ENCODE data around the gene FBXO40.
"Not testable (repeated sequence)": the region's sequence is repeated elsewhere in the genome, so short reads cannot be mapped to it uniquely, and the experiment has no call there.

The FBXO40 gene

DNA sequence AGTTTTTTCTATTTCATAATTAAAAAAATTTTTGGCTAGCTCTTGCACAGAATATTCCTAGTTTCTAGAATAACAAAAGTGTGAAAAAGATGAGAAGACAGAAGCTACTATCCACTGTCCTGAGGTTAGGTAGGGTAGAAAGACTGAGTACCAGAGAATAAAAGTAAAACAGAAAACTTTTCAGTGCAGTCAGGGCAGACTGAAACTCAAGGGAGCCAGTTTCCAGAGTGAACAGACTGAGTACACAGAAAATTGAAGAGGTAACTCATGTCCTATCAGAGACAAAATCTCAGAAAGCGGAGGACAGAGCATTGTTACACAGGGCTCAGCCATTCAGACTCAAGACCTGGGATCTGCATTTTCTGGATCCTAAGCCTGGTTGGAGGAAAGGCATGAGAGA lies 8.8 kb upstream of the FBXO40 start:
- ATAC-seq, result no peak
- TF ChIP-seq, protein P1, sequence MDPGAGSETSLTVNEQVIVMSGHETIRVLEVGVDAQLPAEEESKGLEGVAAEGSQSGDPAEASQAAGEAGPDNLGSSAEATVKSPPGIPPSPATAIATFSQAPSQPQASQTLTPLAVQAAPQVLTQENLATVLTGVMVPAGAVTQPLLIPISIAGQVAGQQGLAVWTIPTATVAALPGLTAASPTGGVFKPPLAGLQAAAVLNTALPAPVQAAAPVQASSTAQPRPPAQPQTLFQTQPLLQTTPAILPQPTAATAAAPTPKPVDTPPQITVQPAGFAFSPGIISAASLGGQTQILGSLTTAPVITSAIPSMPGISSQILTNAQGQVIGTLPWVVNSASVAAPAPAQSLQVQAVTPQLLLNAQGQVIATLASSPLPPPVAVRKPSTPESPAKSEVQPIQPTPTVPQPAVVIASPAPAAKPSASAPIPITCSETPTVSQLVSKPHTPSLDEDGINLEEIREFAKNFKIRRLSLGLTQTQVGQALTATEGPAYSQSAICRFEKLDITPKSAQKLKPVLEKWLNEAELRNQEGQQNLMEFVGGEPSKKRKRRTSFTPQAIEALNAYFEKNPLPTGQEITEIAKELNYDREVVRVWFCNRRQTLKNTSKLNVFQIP (CRISPR knock-in tag; IDR thresholded peaks at IDR 0.05; ENCODE audit: borderline replicate concordance, low read depth), result no peak
- TF ChIP-seq RARB (CRISPR knock-in tag; IDR thresholded peaks at IDR 0.05) (no peak), TCF4 (CRISPR knock-in tag; IDR thresholded peaks at IDR 0.05; ENCODE audit: borderline replicate concordance) (no peak), ZC3H10 (CRISPR knock-in tag; IDR thresholded peaks at IDR 0.05) (no peak), GLIS3 (CRISPR knock-in tag; IDR thresholded peaks at IDR 0.05) (no peak), ZFP3 (CRISPR knock-in tag; IDR thresholded peaks at IDR 0.05) (no peak), ESRRG (CRISPR knock-in tag; IDR thresholded peaks at IDR 0.05) (no peak), ISL1 (CRISPR knock-in tag; IDR thresholded peaks at IDR 0.05) (no peak), ZFP30 (CRISPR knock-in tag; IDR thresholded peaks at IDR 0.05) (no peak)
- TF ChIP-seq, protein P2, sequence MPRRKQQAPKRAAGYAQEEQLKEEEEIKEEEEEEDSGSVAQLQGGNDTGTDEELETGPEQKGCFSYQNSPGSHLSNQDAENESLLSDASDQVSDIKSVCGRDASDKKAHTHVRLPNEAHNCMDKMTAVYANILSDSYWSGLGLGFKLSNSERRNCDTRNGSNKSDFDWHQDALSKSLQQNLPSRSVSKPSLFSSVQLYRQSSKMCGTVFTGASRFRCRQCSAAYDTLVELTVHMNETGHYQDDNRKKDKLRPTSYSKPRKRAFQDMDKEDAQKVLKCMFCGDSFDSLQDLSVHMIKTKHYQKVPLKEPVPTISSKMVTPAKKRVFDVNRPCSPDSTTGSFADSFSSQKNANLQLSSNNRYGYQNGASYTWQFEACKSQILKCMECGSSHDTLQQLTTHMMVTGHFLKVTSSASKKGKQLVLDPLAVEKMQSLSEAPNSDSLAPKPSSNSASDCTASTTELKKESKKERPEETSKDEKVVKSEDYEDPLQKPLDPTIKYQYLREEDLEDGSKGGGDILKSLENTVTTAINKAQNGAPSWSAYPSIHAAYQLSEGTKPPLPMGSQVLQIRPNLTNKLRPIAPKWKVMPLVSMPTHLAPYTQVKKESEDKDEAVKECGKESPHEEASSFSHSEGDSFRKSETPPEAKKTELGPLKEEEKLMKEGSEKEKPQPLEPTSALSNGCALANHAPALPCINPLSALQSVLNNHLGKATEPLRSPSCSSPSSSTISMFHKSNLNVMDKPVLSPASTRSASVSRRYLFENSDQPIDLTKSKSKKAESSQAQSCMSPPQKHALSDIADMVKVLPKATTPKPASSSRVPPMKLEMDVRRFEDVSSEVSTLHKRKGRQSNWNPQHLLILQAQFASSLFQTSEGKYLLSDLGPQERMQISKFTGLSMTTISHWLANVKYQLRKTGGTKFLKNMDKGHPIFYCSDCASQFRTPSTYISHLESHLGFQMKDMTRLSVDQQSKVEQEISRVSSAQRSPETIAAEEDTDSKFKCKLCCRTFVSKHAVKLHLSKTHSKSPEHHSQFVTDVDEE (CRISPR knock-in tag; IDR thresholded peaks at IDR 0.05), result no peak

DNA sequence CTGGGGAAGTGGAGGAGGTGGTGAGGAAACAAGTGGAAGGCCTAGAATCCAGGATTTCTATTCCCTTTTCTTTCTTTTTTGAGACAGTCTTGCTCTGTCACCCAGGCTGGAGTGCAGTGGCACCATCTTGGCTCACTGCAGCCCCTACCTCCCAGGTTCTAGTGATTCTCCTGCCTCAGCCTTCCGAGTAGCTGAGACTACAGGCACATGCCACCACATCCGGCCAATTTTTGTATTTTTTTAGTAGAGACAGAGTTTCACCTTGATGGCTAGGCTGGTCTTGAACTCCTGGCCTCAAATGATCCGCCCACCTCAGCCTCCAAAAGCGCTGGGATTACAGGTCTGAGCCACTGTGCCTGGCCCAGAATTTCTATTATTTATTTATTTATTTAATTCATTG lies 627 bp downstream of the FBXO40 start:
- ATAC-seq, result not testable (repeated sequence)

DNA sequence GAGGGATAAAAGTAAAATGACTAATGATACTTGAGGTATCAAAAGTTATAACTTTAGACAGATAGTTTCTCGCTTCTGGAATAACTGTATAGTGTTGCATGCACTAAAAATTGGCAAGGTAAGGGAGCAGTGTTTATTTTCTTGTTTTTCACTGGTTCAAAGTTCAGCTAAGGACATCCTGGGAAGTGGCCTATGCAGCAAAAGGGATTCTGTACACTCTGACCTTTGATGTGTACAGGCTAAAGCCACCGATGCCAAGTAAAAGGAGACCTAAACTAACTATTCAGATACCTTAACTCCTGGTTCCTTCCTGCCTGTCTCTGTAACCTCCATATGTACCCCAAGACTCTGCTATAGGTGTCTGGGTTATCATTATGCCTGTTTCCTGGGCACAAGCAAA lies 1.7 kb downstream of the FBXO40 start:
- TF ChIP-seq ZNF8 (CRISPR knock-in tag; IDR thresholded peaks at IDR 0.05) (no peak), BACH2 (CRISPR knock-in tag; IDR thresholded peaks at IDR 0.05; ENCODE audit: borderline replicate concordance) (no peak), PPARA (CRISPR knock-in tag; IDR thresholded peaks at IDR 0.05; ENCODE audit: borderline replicate concordance) (no peak), ZC3H10 (CRISPR knock-in tag; IDR thresholded peaks at IDR 0.05) (no peak), ZFP30 (CRISPR knock-in tag; IDR thresholded peaks at IDR 0.05) (no peak), TCF4 (CRISPR knock-in tag; IDR thresholded peaks at IDR 0.05; ENCODE audit: borderline replicate concordance) (no peak), TOX (CRISPR knock-in tag; IDR thresholded peaks at IDR 0.05; ENCODE audit: borderline replicate concordance) (no peak), OSR1 (CRISPR knock-in tag; IDR thresholded peaks at IDR 0.05) (no peak), ESRRG (CRISPR knock-in tag; IDR thresholded peaks at IDR 0.05) (no peak), RARB (CRISPR knock-in tag; IDR thresholded peaks at IDR 0.05) (no peak)
- TF ChIP-seq, protein P2 (CRISPR knock-in tag; IDR thresholded peaks at IDR 0.05), result no peak
- TF ChIP-seq, protein P3, sequence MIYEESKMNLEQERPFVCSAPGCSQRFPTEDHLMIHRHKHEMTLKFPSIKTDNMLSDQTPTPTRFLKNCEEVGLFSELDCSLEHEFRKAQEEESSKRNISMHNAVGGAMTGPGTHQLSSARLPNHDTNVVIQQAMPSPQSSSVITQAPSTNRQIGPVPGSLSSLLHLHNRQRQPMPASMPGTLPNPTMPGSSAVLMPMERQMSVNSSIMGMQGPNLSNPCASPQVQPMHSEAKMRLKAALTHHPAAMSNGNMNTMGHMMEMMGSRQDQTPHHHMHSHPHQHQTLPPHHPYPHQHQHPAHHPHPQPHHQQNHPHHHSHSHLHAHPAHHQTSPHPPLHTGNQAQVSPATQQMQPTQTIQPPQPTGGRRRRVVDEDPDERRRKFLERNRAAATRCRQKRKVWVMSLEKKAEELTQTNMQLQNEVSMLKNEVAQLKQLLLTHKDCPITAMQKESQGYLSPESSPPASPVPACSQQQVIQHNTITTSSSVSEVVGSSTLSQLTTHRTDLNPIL (CRISPR knock-in tag; IDR thresholded peaks at IDR 0.05; ENCODE audit: low read depth), result no peak
- TF ChIP-seq, protein P4, sequence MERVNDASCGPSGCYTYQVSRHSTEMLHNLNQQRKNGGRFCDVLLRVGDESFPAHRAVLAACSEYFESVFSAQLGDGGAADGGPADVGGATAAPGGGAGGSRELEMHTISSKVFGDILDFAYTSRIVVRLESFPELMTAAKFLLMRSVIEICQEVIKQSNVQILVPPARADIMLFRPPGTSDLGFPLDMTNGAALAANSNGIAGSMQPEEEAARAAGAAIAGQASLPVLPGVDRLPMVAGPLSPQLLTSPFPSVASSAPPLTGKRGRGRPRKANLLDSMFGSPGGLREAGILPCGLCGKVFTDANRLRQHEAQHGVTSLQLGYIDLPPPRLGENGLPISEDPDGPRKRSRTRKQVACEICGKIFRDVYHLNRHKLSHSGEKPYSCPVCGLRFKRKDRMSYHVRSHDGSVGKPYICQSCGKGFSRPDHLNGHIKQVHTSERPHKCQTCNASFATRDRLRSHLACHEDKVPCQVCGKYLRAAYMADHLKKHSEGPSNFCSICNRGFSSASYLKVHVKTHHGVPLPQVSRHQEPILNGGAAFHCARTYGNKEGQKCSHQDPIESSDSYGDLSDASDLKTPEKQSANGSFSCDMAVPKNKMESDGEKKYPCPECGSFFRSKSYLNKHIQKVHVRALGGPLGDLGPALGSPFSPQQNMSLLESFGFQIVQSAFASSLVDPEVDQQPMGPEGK (CRISPR knock-in tag; IDR thresholded peaks at IDR 0.05; ENCODE audit: borderline replicate concordance), result no peak

More for the DNA sequence above, 1.7 kb downstream of the FBXO40 start:
- ATAC-seq, result no peak

Measured in SK-N-SH treated with all-trans-retinoic acid at 6 μM for 48 hours (cell line).